Measurements from ENCODE around the gene CCDC167.

The CCDC167 gene

DNA sequence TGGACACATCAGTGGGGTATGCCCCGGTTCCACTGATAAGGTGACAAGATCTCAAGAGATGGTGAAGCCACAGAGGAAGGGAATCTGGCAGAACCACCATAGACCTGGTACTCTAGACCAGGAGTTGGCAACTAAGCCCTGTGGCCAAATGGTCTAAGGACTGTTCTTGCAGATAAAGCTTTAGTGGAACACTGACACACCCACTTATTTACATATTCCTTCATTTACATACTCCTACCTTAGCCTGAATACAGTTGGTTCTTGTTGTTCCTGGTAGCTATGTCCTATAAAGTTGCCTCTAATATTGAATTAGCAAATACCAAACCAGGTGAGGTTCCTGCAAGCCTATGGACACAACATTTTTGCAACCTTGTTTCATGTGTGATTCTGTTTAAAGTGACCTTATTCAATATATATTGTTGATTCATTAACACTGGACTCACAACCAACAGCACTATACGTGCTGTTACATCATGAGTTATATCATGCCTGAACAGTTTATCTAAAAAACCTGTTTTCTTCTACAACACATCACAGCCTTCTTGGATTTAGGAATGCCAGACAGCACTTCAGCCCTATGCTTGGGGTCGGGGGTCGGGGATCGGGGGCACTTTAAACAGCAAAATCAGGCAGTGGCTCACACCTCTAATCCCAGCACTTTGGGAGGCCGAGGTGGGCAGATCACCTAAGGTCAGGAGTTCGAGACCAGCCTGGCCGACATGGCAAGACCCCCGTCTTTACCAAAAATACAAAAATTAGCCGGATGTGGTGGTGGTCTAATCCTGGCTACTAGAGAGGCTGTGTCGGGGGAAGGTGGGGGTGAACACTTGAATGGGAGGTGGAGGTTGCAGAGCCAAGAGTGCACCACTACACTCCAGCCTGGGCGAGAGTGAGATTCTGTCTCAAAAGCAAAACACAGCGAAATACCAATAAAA is 2.5 kb downstream of the CCDC167 start:
- Histone ChIP-seq H4K20me1 (ENCODE audit: control insufficient read depth, insufficient read depth, low read depth, low read length) (peaks cover 4% of the 10 kb centered on the region; the same call in 1 of the 2 replicates), H3K4me3 (ENCODE audit: low read length) (no peak overlapping the region), H3K9me2 (replicated peaks; ENCODE audit: control insufficient read depth, low read length) (no peaks in the 10 kb centered on the region), H3K36me3 (ENCODE audit: control insufficient read depth, low read length) (no peaks in the 10 kb centered on the region), H3K4me2 (ENCODE audit: low read length) (no peak overlapping the region; the same call in 1 of the 2 replicates), H3F3A (ENCODE audit: control insufficient read depth, insufficient read depth) (peaks cover 4% of the 10 kb centered on the region; the same call in 1 of the 2 replicates), H3K4me1 (ENCODE audit: control insufficient read depth, low read length) (peaks cover 36% of the 10 kb centered on the region), H3K27me3 (ENCODE audit: control insufficient read depth, low read length) (no peaks in the 10 kb centered on the region), H3K27ac (ENCODE audit: low read depth, low read length) (no peak overlapping the region), H3K9me3 (ENCODE audit: control insufficient read depth, insufficient read depth, low read length) (peaks cover 6% of the 10 kb centered on the region; the same call in 1 of the 2 replicates), H3K79me2 (ENCODE audit: control insufficient read depth, low read length) (peaks cover 45% of the 10 kb centered on the region)
- TF ChIP-seq, protein P1, sequence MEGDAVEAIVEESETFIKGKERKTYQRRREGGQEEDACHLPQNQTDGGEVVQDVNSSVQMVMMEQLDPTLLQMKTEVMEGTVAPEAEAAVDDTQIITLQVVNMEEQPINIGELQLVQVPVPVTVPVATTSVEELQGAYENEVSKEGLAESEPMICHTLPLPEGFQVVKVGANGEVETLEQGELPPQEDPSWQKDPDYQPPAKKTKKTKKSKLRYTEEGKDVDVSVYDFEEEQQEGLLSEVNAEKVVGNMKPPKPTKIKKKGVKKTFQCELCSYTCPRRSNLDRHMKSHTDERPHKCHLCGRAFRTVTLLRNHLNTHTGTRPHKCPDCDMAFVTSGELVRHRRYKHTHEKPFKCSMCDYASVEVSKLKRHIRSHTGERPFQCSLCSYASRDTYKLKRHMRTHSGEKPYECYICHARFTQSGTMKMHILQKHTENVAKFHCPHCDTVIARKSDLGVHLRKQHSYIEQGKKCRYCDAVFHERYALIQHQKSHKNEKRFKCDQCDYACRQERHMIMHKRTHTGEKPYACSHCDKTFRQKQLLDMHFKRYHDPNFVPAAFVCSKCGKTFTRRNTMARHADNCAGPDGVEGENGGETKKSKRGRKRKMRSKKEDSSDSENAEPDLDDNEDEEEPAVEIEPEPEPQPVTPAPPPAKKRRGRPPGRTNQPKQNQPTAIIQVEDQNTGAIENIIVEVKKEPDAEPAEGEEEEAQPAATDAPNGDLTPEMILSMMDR (IDR thresholded peaks at IDR 0.05; ENCODE audit: low read depth, low read length, poor library complexity, severe bottlenecking): no peak
- TF ChIP-seq EZH2phosphoT487 (IDR thresholded peaks at IDR 0.05; ENCODE audit: borderline replicate concordance, low read length): no peak

DNA sequence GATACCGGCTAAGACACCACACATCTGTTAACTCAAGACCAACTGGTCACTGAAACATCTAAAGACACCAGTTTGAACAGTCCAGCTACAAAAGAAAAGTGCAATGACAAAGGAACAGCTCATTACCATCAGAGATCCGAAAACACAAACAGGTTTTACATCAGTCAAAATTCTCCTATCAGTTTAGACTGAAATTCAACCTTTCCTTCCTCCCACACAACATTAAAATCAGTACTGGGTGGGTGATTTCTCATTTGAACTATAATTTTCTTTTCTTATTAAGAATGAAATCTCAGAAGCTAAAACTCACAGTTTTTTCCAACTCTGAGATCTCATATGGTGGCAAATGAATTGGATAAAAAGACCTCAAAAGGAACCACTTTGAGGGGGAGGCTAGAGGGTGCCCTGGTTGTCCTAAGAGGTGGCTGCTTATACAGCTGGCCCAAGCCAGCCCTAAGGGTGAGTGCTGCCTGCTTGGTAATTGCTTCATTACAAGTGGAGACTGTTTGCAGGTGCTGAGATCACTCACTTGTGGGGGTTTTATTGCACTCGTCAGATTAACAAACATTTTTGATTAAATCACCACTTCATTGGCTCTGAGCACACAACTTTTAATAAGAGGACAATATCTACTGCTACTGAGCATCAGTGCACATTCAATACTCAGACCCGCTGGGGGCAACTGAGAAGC is 4.3 kb downstream of the CCDC167 start:
- TF ChIP-seq, protein P1 (IDR thresholded peaks at IDR 0.05; ENCODE audit: low read depth, low read length, poor library complexity, severe bottlenecking): no peak
- no peak for TF ChIP-seq EZH2phosphoT487 (IDR thresholded peaks at IDR 0.05; ENCODE audit: borderline replicate concordance, low read length)
- no peak overlapping the region for H3K4me3 ChIP-seq (ENCODE audit: low read length)

DNA sequence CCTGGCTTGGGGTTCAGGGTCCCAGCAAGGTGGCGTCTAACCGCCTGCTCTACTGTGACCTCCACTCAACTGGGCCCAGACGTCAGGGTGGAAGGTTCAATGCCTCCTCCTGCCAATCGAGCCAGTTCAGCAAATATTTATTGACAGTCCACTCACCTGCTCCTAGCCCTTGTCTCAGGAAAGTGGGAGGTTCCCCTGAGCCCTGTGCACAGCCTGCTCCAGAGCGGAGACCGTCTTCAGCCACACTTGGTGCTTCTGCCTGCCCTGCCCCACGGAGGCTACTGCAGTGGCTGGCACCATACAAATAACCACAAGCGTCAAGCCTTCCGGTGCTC is 6.1 kb downstream of the CCDC167 start:
- H3K4me1 ChIP-seq (ENCODE audit: control insufficient read depth, low read length): peaks cover 17% of the 10 kb centered on the region

More for the DNA sequence above, 4.3 kb downstream of the CCDC167 start:
- Histone ChIP-seq H3K9me2 (replicated peaks; ENCODE audit: control insufficient read depth, low read length) (no peaks in the 10 kb centered on the region), H3K36me3 (ENCODE audit: control insufficient read depth, low read length) (no peaks in the 10 kb centered on the region), H3K4me2 (ENCODE audit: low read length) (no peak overlapping the region), H3K4me1 (ENCODE audit: control insufficient read depth, low read length) (peaks cover 28% of the 10 kb centered on the region), H3K27ac (ENCODE audit: low read depth, low read length) (no peak overlapping the region), H3F3A (ENCODE audit: control insufficient read depth, insufficient read depth) (peaks cover 2% of the 10 kb centered on the region; the same call in 1 of the 2 replicates), H4K20me1 (ENCODE audit: control insufficient read depth, insufficient read depth, low read depth, low read length) (peaks cover 4% of the 10 kb centered on the region; the same call in 1 of the 2 replicates), H3K79me2 (ENCODE audit: control insufficient read depth, low read length) (peaks cover 63% of the 10 kb centered on the region), H3K9me3 (ENCODE audit: control insufficient read depth, insufficient read depth, low read length) (no peaks in the 10 kb centered on the region), H3K27me3 (ENCODE audit: control insufficient read depth, low read length) (no peaks in the 10 kb centered on the region)

More for the DNA sequence above, 6.1 kb downstream of the CCDC167 start:
- no peak overlapping the region for H3K4me2 ChIP-seq (ENCODE audit: low read length)
- H3K9me3 ChIP-seq (ENCODE audit: control insufficient read depth, insufficient read depth, low read length): no peaks in the 10 kb centered on the region
- no peaks in the 10 kb centered on the region for H3K27me3 ChIP-seq (ENCODE audit: control insufficient read depth, low read length)
- H3K79me2 ChIP-seq (ENCODE audit: control insufficient read depth, low read length): peaks cover 57% of the 10 kb centered on the region
- peaks cover 4% of the 10 kb centered on the region; the same call in 1 of the 2 replicates for H4K20me1 ChIP-seq (ENCODE audit: control insufficient read depth, insufficient read depth, low read depth, low read length)
- no peak for TF ChIP-seq EZH2phosphoT487 (IDR thresholded peaks at IDR 0.05; ENCODE audit: borderline replicate concordance, low read length)
- TF ChIP-seq, protein P1 (IDR thresholded peaks at IDR 0.05; ENCODE audit: low read depth, low read length, poor library complexity, severe bottlenecking): no peak
- no peaks in the 10 kb centered on the region for H3F3A ChIP-seq (ENCODE audit: control insufficient read depth, insufficient read depth)
- H3K36me3 ChIP-seq (ENCODE audit: control insufficient read depth, low read length): no peaks in the 10 kb centered on the region
- no peak overlapping the region for H3K27ac ChIP-seq (ENCODE audit: low read depth, low read length)
- H3K4me3 ChIP-seq (ENCODE audit: low read length): no peak overlapping the region
- H3K9me2 ChIP-seq (replicated peaks; ENCODE audit: control insufficient read depth, low read length): no peaks in the 10 kb centered on the region
